GM19463 (cell line): ENCODE results near the gene C1QTNF6.
"Not testable (repeated sequence)": the region's sequence is repeated elsewhere in the genome, so short reads cannot be mapped to it uniquely, and the experiment has no call there.

Experiments
- ATAC-seq: cut with Tn5 transposase; IDR thresholded peaks from one replicate; pipeline ENCODE4 v1.9.1; 2021; ENCODE audit warnings: mild to moderate bottlenecking, moderate library complexity; ENCODE audit not compliant: unreplicated experiment

Gene C1QTNF6

GRCh38 chr22:37208401-37209139, 20.5 kb upstream of the C1QTNF6 start:
- no peak for ATAC-seq

- ATAC-seq: no peak
Measured at GRCh38 chr22:37207981-37208380, 19.9 kb upstream of the C1QTNF6 start.

GRCh38 chr22:37206841-37207821, 19.1 kb upstream of the C1QTNF6 start:
- ATAC-seq: no peak

GRCh38 chr22:37206118-37206840, 18.2 kb upstream of the C1QTNF6 start:
- no peak for ATAC-seq

GRCh38 chr22:37205046-37205445, 17.0 kb upstream of the C1QTNF6 start:
- no peak for ATAC-seq

GRCh38 chr22:37204045-37204655, 16.1 kb upstream of the C1QTNF6 start:
- ATAC-seq: no peak

- ATAC-seq: no peak
Measured at GRCh38 chr22:37203354-37204044, 15.5 kb upstream of the C1QTNF6 start.

GRCh38 chr22:37202716-37203115, 14.7 kb upstream of the C1QTNF6 start:
- ATAC-seq: no peak

- no peak for ATAC-seq
Measured at GRCh38 chr22:37202001-37202555, 14.0 kb upstream of the C1QTNF6 start.

GRCh38 chr22:37201443-37201820, 13.4 kb upstream of the C1QTNF6 start:
- ATAC-seq: not testable (repeated sequence)

- ATAC-seq: no peak
Measured at GRCh38 chr22:37199760-37200108, 11.7 kb upstream of the C1QTNF6 start.

- ATAC-seq: peak; percentile 92
Measured at GRCh38 chr22:37199103-37199759, 11.2 kb upstream of the C1QTNF6 start.

GRCh38 chr22:37198258-37199102, 10.4 kb upstream of the C1QTNF6 start:
- no peak for ATAC-seq

- no peak for ATAC-seq
Measured at GRCh38 chr22:37197451-37198257, 9.6 kb upstream of the C1QTNF6 start.

GRCh38 chr22:37196539-37197450, 8.7 kb upstream of the C1QTNF6 start:
- no peak for ATAC-seq

GRCh38 chr22:37195921-37196320, 7.9 kb upstream of the C1QTNF6 start:
- no peak for ATAC-seq

GRCh38 chr22:37194750-37195149, 6.7 kb upstream of the C1QTNF6 start:
- no peak for ATAC-seq
